K562 (cell line): ENCODE measurements around the gene MVD. TPM values are rescaled to one million over a fixed set of nuclear protein-coding genes. Genes with fewer than 3 reads are reported as not detected.

Experiments
- ATAC-seq: fragments of 200-7000 bp; cut with Tn5 transposase; 3 replicates; pipeline ENCODE4 v1.9.1; 2020; ENCODE audit warnings: moderate library complexity
- BruUV-seq: library from RNA; stranded (reverse); fragments of 400-500 nt; replicated peaks from 2 replicates; lab custom pipeline; 2021; lab: Mats Ljungman, UMichigan
- CTCF ChIA-PET: fragments of 300-600 bp; formaldehyde crosslinking; extraction: SDS; loops from one replicate; lab custom pipeline; 2021; ENCODE audit warnings: low intra/inter-chr PET ratio; lab: Yijun Ruan, JAX
- POLR2A ChIA-PET: fragments of 300-600, 350-650 bp; sonication (Branson Sonifier 250); formaldehyde crosslinking; extraction: SDS; loops from one replicate; lab custom pipeline; 2021; ENCODE audit warnings: antibody characterized with exemption, inconsistent platforms; lab: Yijun Ruan, JAX
- DNase-seq, 4 experiments: peaks; one replicate each; pipeline versions ENCODE4 v3.0.0 to v3.0.0-alpha.2; 2011 to 2018; ENCODE audit warnings: low spot score in 3 of 4, mixed read lengths in 3 of 4; ENCODE audit errors: extremely low read depth in 1 of 4
- FAIRE-seq: peaks from 2 replicates; lab custom pipeline; 2011; peaks lifted over from hg19 to GRCh38; lab: Jason Lieb, UNC
- H2AFZ ChIP-seq: 2 replicates; pipeline ENCODE4 v1.6.0; 2011; ENCODE audit warnings: low read depth, low read length, control low read depth, inconsistent platforms
- H3K27ac ChIP-seq: fragments of 200-600 bp; 3 replicates; pipeline ENCODE4 v1.8.0; 2011; ENCODE audit warnings: low read depth, mild to moderate bottlenecking, control low read depth, inconsistent platforms, low read length, moderate library complexity, mixed read lengths; ENCODE audit errors: extremely low read depth
- H3K27me3 ChIP-seq, 2 experiments: fragments of 300-600 bp in 1 of 2; 2 replicates in 1 of 2; 3 replicates in 1 of 2; pipeline versions ENCODE4 v1.6.0 to v1.8.0; 2011; ENCODE audit warnings: inconsistent platforms in 2 of 2, low read length in 2 of 2, mild to moderate bottlenecking in 1 of 2, mixed read lengths in 1 of 2, moderate library complexity in 1 of 2; ENCODE audit not compliant: control insufficient read depth in 2 of 2, insufficient read depth in 2 of 2
- H3K36me3 ChIP-seq: fragments of 300-600 bp; 3 replicates; pipeline ENCODE4 v1.8.0; 2011; ENCODE audit warnings: mild to moderate bottlenecking, low read length, inconsistent platforms; ENCODE audit not compliant: control insufficient read depth, insufficient read depth
- H3K4me1 ChIP-seq, 2 experiments: fragments of 200-600 bp in 1 of 2; replicated peaks in 1 of 2; 2 replicates in 1 of 2; 3 replicates in 1 of 2; pipeline versions ENCODE4 v1.5.1 to v1.8.0; 2011; ENCODE audit warnings: inconsistent platforms in 2 of 2, low read length in 2 of 2, mild to moderate bottlenecking in 1 of 2, mixed read lengths in 1 of 2, moderate library complexity in 1 of 2; ENCODE audit not compliant: control insufficient read depth in 2 of 2, insufficient read depth in 2 of 2
- H3K4me2 ChIP-seq: 2 replicates; pipeline ENCODE4 v1.6.1; 2011; ENCODE audit warnings: low read length, control low read depth, inconsistent platforms, mixed read lengths; ENCODE audit not compliant: insufficient read depth
- H3K4me3 ChIP-seq: fragments of 200-600 bp; sonication (generic), shearing (Covaris generic); 2 replicates; pipeline ENCODE4 v1.5.1; 2016; ENCODE audit warnings: control low read depth, inconsistent platforms
- H3K79me2 ChIP-seq: fragments of 200-600 bp; 3 replicates; pipeline ENCODE4 v1.8.0; 2011; ENCODE audit warnings: low read length, inconsistent platforms; ENCODE audit not compliant: control insufficient read depth, insufficient read depth
- H3K9ac ChIP-seq, 2 experiments: 2 replicates each; pipeline versions ENCODE4 v1.6.0 to v1.6.1; 2011; ENCODE audit warnings: low read depth in 2 of 2, low read length in 2 of 2, control low read depth in 1 of 2, inconsistent platforms in 1 of 2, mild to moderate bottlenecking in 1 of 2, mixed read lengths in 1 of 2; ENCODE audit not compliant: insufficient read depth in 1 of 2
- H3K9me1 ChIP-seq: one replicate; pipeline ENCODE4 v1.6.0; 2011; ENCODE audit warnings: inconsistent platforms, mild to moderate bottlenecking, low read length, moderate library complexity; ENCODE audit not compliant: control insufficient read depth, insufficient read depth
- H3K9me3 ChIP-seq: replicated peaks from 2 replicates; pipeline ENCODE4 v1.5.1; 2011; ENCODE audit warnings: low read depth, low read length, inconsistent platforms; ENCODE audit not compliant: control insufficient read depth, insufficient read depth
- H4K20me1 ChIP-seq: replicated peaks from 2 replicates; pipeline ENCODE4 v1.6.1; 2011; ENCODE audit warnings: low read length, inconsistent platforms, mixed read lengths; ENCODE audit not compliant: control insufficient read depth, insufficient read depth
- CTCF ChIP-seq, 3 experiments: IDR thresholded peaks in 2 of 3; conservative IDR thresholded peaks in 1 of 3; 2 replicates each; pipeline ENCODE4 v1.5.1; 2011 to 2012; ENCODE audit warnings: low read length in 3 of 3, mild to moderate bottlenecking in 3 of 3, control low read depth in 2 of 3, improper control_type of control experiment in 1 of 3, inconsistent platforms in 1 of 3, low read depth in 1 of 3, mixed read lengths in 1 of 3, moderate library complexity in 1 of 3; ENCODE audit not compliant: insufficient read depth in 2 of 3
- ELK3 ChIP-seq: fragments of 450-650 bp; formaldehyde crosslinking; IDR thresholded peaks from 2 replicates; pipeline ENCODE4 v1.4.0; 2020; ENCODE audit warnings: mild to moderate bottlenecking
- FOXJ3 ChIP-seq: sonication (generic); formaldehyde crosslinking; IDR thresholded peaks from 2 replicates; pipeline ENCODE4 v1.4.0; 2020; ENCODE audit warnings: mild to moderate bottlenecking, missing genetic modification reagents
- HIVEP1 ChIP-seq: fragments of 250-450 bp; sonication (Bioruptor Pico); IDR thresholded peaks from 2 replicates; pipeline ENCODE4 v1.4.0; 2020; ENCODE audit warnings: mild to moderate bottlenecking
- PKNOX1 ChIP-seq: fragments of 450-650 bp; IDR thresholded peaks from 2 replicates; pipeline ENCODE4 v1.6.1; 2016
- RAD21 ChIP-seq, 2 experiments: fragments of 250-450 bp in 1 of 2; fragments of 450-650 bp in 1 of 2; sonication (Bioruptor Pico) in 1 of 2; formaldehyde crosslinking in 1 of 2; IDR thresholded peaks in 1 of 2; conservative IDR thresholded peaks in 1 of 2; 2 replicates each; pipeline versions ENCODE4 v1.4.0 to v1.8.0; 2020 to 2022; ENCODE audit warnings: mild to moderate bottlenecking in 2 of 2, moderate library complexity in 1 of 2
- SFPQ ChIP-seq: fragments of 200-400 bp; formaldehyde crosslinking; IDR thresholded peaks from 2 replicates; pipeline ENCODE4 v1.6.1; 2017; ENCODE audit warnings: mild to moderate bottlenecking, low read depth, low read length, moderate library complexity
- TEAD4 ChIP-seq, 2 experiments: sonication (generic) in 1 of 2; formaldehyde crosslinking in 1 of 2; IDR thresholded peaks; 2 replicates each; pipeline versions ENCODE4 v1.6.1 to v1.8.0; 2012 to 2022; ENCODE audit warnings: borderline replicate concordance in 1 of 2, inconsistent platforms in 1 of 2, low read length in 1 of 2, mild to moderate bottlenecking in 1 of 2, missing genetic modification reagents in 1 of 2
- WGBS: fragments of 100-300 bp; shearing (Covaris generic); methylation state at CpG from one replicate; pipeline ENCODE4 v1.1.6; 2016; ENCODE audit warnings: low coverage, mixed read lengths; ENCODE audit not compliant: insufficient coverage; ENCODE audit errors: missing lambda C conversion rate; 5-methylcytosine and 5-hydroxymethylcytosine counted together
- in situ Hi-C: fragments of 300-500 bp; cut with MboI; formaldehyde crosslinking; loops from 4 replicates; pipeline ENCODE4 v1.15.0; 2018; ENCODE audit warnings: inconsistent platforms, mixed read lengths
- intact Hi-C: fragments of 100-400 bp; cut with micrococcal nuclease; formaldehyde crosslinking; loops from 2 replicates; pipeline ENCODE4 v1.14.2; 2022
- polyA plus RNA-seq, 8 experiments: library from polyadenylated mRNA; depleted of rRNA in 4 of 8; stranded (reverse) in 5 of 8; unstranded in 3 of 8; fragments of >200 nt; fragmentation: Nextera tagmentation in 2 of 8; fragmentation: Illumina TruSeq in 1 of 8; extraction: Ambion mirVana in 2 of 8; extraction: Trizol in 1 of 8; gene quantifications; 2 replicates each; pipeline versions ENCODE4 v1.2.1 to v1.2.3, GENCODE V29; 2011 to 2014; ENCODE audit warnings: inconsistent platforms in 1 of 8, missing spikeins in 1 of 8
- total RNA-seq, 7 experiments: library from RNA; depleted of rRNA in 6 of 7; stranded (reverse); fragments of >200 nt in 6 of 7; fragmentation: Illumina TruSeq in 2 of 7; extraction: Trizol in 2 of 7; gene quantifications; 2 replicates each; pipeline versions ENCODE4 v1.2.1 to v1.2.3, GENCODE V29; 2011 to 2021; ENCODE audit warnings: low replicate concordance in 1 of 7

Gene MVD
- total and polyA plus RNA-seq, 9 of the 15 experiments (the other 6 are each of a cell fraction or from before 2014, with no cell fraction given) = 12.2 to 141 (median 45.3) TPM

- Histone ChIP-seq H3K9ac (peak overlapping the region in 1 of 2 experiments; percentile 31; a peak in 1 of 4 replicates), H2AFZ (no peak overlapping the region), H3K4me2 (no peak overlapping the region), H3K27ac (no peak overlapping the region), H3K27me3 (no peaks in the 10 kb centered on the region), H3K9me3 (no peaks in the 10 kb centered on the region), H3K36me3 (peaks cover 7% of the 10 kb centered on the region; the same call in 2 of the 3 replicates), H3K9me1 (no peaks in the 10 kb centered on the region), H3K4me1 (peaks cover 0 to 23% of the 10 kb centered on the region in 2 experiments; a peak in 2 of 5 replicates), H4K20me1 (no peaks in the 10 kb centered on the region), H3K79me2 (no peaks in the 10 kb centered on the region), H3K4me3 (no peak overlapping the region)
- CTCF ChIA-PET = interaction anchor here (1.0 kb wide), 1 partner anchor 25 kb away, joined by 3 read pairs; no protein-coding TSS in a partner anchor
- in situ Hi-C loops (no loop called here), intact Hi-C loops (no loop called here)
- ATAC-seq = peak; percentile 60
- POLR2A ChIA-PET = no interaction called here
- 61% methylated on average over 11 of the region's 11 CpGs for WGBS
- peak; percentile 60 for FAIRE-seq
- TF ChIP-seq RAD21 (CRISPR knock-in tag; conservative IDR thresholded peaks at IDR 0.05 in 1 of 2, IDR thresholded peaks at IDR 0.05 in 1 of 2) (peak in 1 of 2 experiments; percentile 53; a peak in 3 of 4 replicates), CTCF (IDR thresholded peaks at IDR 0.05 in 2 of 3, conservative IDR thresholded peaks at IDR 0.05 in 1 of 3; ENCODE audit: insufficient read depth in 2 of 3, low read depth in 1 of 3, low read length in 3 of 3) (peak; percentile 40 to 55 (median 54); a peak in 5 of 6 replicates), PKNOX1 (peak; percentile 58; the same call in 1 of the 2 replicates), ELK3 (CRISPR knock-in tag) (no peak), SFPQ (no peak), HIVEP1 (no peak), TEAD4 (IDR thresholded peaks at IDR 0.05; ENCODE audit: low read length) (no peak), TEAD4 (CRISPR knock-in tag; IDR thresholded peaks at IDR 0.05; ENCODE audit: borderline replicate concordance) (no peak), FOXJ3 (CRISPR knock-in tag) (no peak)
- BruUV-seq = no TSS peak
- DNase-seq = no peak
Measured at GRCh38 chr16:88672776-88673175, 9.9 kb upstream of the MVD start.
